GM23338 (cell line): Measurements from ENCODE around the gene LMLN. TPM values are rescaled to one million over a fixed set of nuclear protein-coding genes. Genes with fewer than 3 reads are reported as not detected.

Experiments
- ATAC-seq: fragments of 200-7000 bp; cut with Tn5 transposase; 3 replicates; pipeline ENCODE4 v1.9.1; 2020
- DNase-seq: peaks from one replicate; pipeline ENCODE4 v3.0.0-alpha.2; 2015; ENCODE audit warnings: low spot score
- H2AFZ ChIP-seq: fragments of 200-600 bp; sonication (generic); 2 replicates; pipeline ENCODE4 v1.8.0; 2016; ENCODE audit warnings: antibody characterized with exemption, mild to moderate bottlenecking, moderate library complexity
- H3F3A ChIP-seq: fragments of 200-600 bp; sonication (generic); replicated peaks from 2 replicates; pipeline ENCODE4 v1.8.0; 2017; ENCODE audit warnings: antibody characterized with exemption, mixed run types, low read depth
- H3K27ac ChIP-seq: fragments of 200-600 bp; sonication (generic); 2 replicates; pipeline ENCODE4 v1.6.1; 2016; ENCODE audit warnings: low read depth
- H3K27me3 ChIP-seq: fragments of 200-600 bp; sonication (generic); 2 replicates; pipeline ENCODE4 v1.8.0; 2016; ENCODE audit warnings: mild to moderate bottlenecking, mixed run types, moderate library complexity; ENCODE audit not compliant: insufficient read depth
- H3K36me3 ChIP-seq: fragments of 200-600 bp; sonication (generic); 2 replicates; pipeline ENCODE4 v1.8.0; 2016; ENCODE audit warnings: mild to moderate bottlenecking; ENCODE audit not compliant: insufficient read depth
- H3K4me1 ChIP-seq: fragments of 200-600 bp; sonication (generic); 2 replicates; pipeline ENCODE4 v1.8.0; 2016; ENCODE audit warnings: mild to moderate bottlenecking, moderate library complexity; ENCODE audit not compliant: insufficient read depth
- H3K4me2 ChIP-seq: fragments of 200-600 bp; sonication (generic); 2 replicates; pipeline ENCODE4 v1.7.1; 2017; ENCODE audit warnings: mixed run types
- H3K4me3 ChIP-seq: fragments of 200-600 bp; sonication (generic); 2 replicates; pipeline ENCODE4 v1.6.1; 2016; ENCODE audit warnings: mixed run types
- H3K79me2 ChIP-seq: fragments of 200-600 bp; sonication (generic); replicated peaks from 2 replicates; pipeline ENCODE4 v1.8.0; 2017; ENCODE audit warnings: mild to moderate bottlenecking; ENCODE audit not compliant: insufficient read depth
- H3K9me2 ChIP-seq: fragments of 200-600 bp; sonication (generic); 2 replicates; pipeline ENCODE4 v1.8.0; 2017; ENCODE audit not compliant: insufficient read depth
- H4K20me1 ChIP-seq: fragments of 200-600 bp; sonication (generic); replicated peaks from 2 replicates; pipeline ENCODE4 v1.8.0; 2017; ENCODE audit warnings: mild to moderate bottlenecking; ENCODE audit not compliant: insufficient read depth
- H3K27ac Mint-ChIP-seq: 2 replicates; pipeline ENCODE4 v1.8.0; 2020; ENCODE audit warnings: inconsistent platforms, mild to moderate bottlenecking, moderate library complexity, mixed read lengths
- H3K27me3 Mint-ChIP-seq: 3 replicates; pipeline ENCODE4 v1.8.0; 2022; ENCODE audit warnings: low read depth, mild to moderate bottlenecking, moderate library complexity, mixed read lengths, inconsistent platforms; ENCODE audit not compliant: insufficient read depth, poor library complexity
- H3K36me3 Mint-ChIP-seq: 3 replicates; pipeline ENCODE4 v1.8.0; 2021; ENCODE audit warnings: low read depth, mild to moderate bottlenecking, inconsistent platforms, moderate library complexity, mixed read lengths
- H3K4me1 Mint-ChIP-seq: 3 replicates; pipeline ENCODE4 v1.8.0; 2020; ENCODE audit warnings: mild to moderate bottlenecking, inconsistent platforms, mixed read lengths
- H3K4me3 Mint-ChIP-seq: 3 replicates; pipeline ENCODE4 v1.8.0; 2021; ENCODE audit warnings: moderate library complexity, mild to moderate bottlenecking, inconsistent platforms, mixed read lengths
- H3K9me3 Mint-ChIP-seq: 3 replicates; pipeline ENCODE4 v1.8.0; 2020; ENCODE audit warnings: moderate library complexity, mild to moderate bottlenecking, inconsistent platforms, mixed read lengths
- CREB1 ChIP-seq: fragments of 250-450 bp; sonication (Bioruptor Pico); IDR thresholded peaks from 2 replicates; pipeline ENCODE4 v1.5.0; 2020; ENCODE audit warnings: low read depth, mild to moderate bottlenecking, moderate library complexity
- CTCF ChIP-seq, 2 experiments: fragments of 200-600 bp in 1 of 2; sonication (generic) in 1 of 2; conservative IDR thresholded peaks; 2 replicates each; pipeline versions ENCODE4 v1.5.1 to v1.6.1; 2016 to 2017; ENCODE audit warnings: antibody characterized with exemption in 2 of 2, low read depth in 2 of 2, mild to moderate bottlenecking in 2 of 2, moderate library complexity in 1 of 2
- EZH2 ChIP-seq: fragments of 200-600 bp; sonication (generic); IDR thresholded peaks from one replicate; pipeline ENCODE4 v1.8.0; 2017; ENCODE audit warnings: antibody characterized with exemption, mild to moderate bottlenecking, low read depth; ENCODE audit not compliant: unreplicated experiment
- JUNB ChIP-seq: IDR thresholded peaks from one replicate; pipeline ENCODE4 v1.6.1; 2016; ENCODE audit warnings: antibody characterized with exemption; ENCODE audit not compliant: unreplicated experiment
- NANOG ChIP-seq: IDR thresholded peaks from 2 replicates; pipeline ENCODE4 v1.6.1; 2016; ENCODE audit warnings: antibody characterized with exemption, borderline replicate concordance
- POLR2AphosphoS5 ChIP-seq: IDR thresholded peaks from 2 replicates; pipeline ENCODE4 v1.6.1; 2016; ENCODE audit warnings: antibody characterized with exemption, low read depth
- STAT1 ChIP-seq: IDR thresholded peaks from one replicate; pipeline ENCODE4 v1.6.1; 2016; ENCODE audit warnings: antibody characterized with exemption; ENCODE audit not compliant: unreplicated experiment
- ZNF114 ChIP-seq: fragments of 250-450 bp; sonication (Bioruptor Pico); IDR thresholded peaks from 2 replicates; pipeline ENCODE4 v1.5.0; 2020; ENCODE audit warnings: mild to moderate bottlenecking, moderate library complexity
- ZNF331 ChIP-seq: fragments of 250-450 bp; sonication (Bioruptor Pico); IDR thresholded peaks from 2 replicates; pipeline ENCODE4 v1.5.0; 2020; ENCODE audit warnings: low read depth, mild to moderate bottlenecking, moderate library complexity
- ZNF462 ChIP-seq: fragments of 250-450 bp; sonication (Bioruptor Pico); IDR thresholded peaks from 2 replicates; pipeline ENCODE4 v1.5.0; 2020; ENCODE audit warnings: mild to moderate bottlenecking, moderate library complexity
- polyA plus RNA-seq: library from polyadenylated mRNA; unstranded; fragments of >200 nt; fragmentation: Nextera tagmentation; extraction: Ambion mirVana; gene quantifications from 2 replicates; pipeline ENCODE4 v1.2.1, GENCODE V29; 2016
- total RNA-seq: library from RNA; depleted of rRNA; stranded (reverse); fragments of >200 nt; shearing (Covaris generic); gene quantifications from 2 replicates; pipeline ENCODE4 v1.2.3, GENCODE V29; 2014

Gene LMLN
- total and polyA plus RNA-seq, 2 experiments from 2014 or later: 2.3 to 4.3 TPM

- no peak overlapping the region for H3K4me2 ChIP-seq
- Mint-ChIP-seq H3K27ac (no peak overlapping the region), H3K9me3 (no peaks in the 10 kb centered on the region; the same call in 2 of the 3 replicates), H3K36me3 (no peaks in the 10 kb centered on the region), H3K4me3 (no peak overlapping the region), H3K27me3 (peaks cover 9% of the 10 kb centered on the region), H3K4me1 (peaks cover 6% of the 10 kb centered on the region; the same call in 2 of the 3 replicates)
- no peaks in the 10 kb centered on the region for H3K9me2 ChIP-seq
- no peak overlapping the region for H3K4me3 ChIP-seq
- no peak overlapping the region for H3K27ac ChIP-seq
- no peaks in the 10 kb centered on the region for H3K79me2 ChIP-seq
- no peaks in the 10 kb centered on the region for H3K4me1 ChIP-seq
- H3F3A ChIP-seq: no peaks in the 10 kb centered on the region
- peak; percentile 13 to 23; a peak in 1 of 4 replicates for TF ChIP-seq CTCF (conservative IDR thresholded peaks at IDR 0.05; ENCODE audit: low read depth in 2 of 2)
- no peak for TF ChIP-seq NANOG
- peak; percentile 72 for DNase-seq
- peaks cover 28% of the 10 kb centered on the region for H3K27me3 ChIP-seq
- H3K36me3 ChIP-seq: no peaks in the 10 kb centered on the region
- H2AFZ ChIP-seq: peak overlapping the region; percentile 12; the same call in 1 of the 2 replicates
- peak; percentile 99 for ATAC-seq
- no peaks in the 10 kb centered on the region for H4K20me1 ChIP-seq
Measured at GRCh38 chr3:198071602-198072287, 111.7 kb downstream of the LMLN start.

GRCh38 chr3:198076722-198077308 lies 116.8 kb downstream of the LMLN start:
- H3K27ac ChIP-seq: no peak overlapping the region
- H3K79me2 ChIP-seq: no peaks in the 10 kb centered on the region
- ATAC-seq (no peak), DNase-seq (no peak)
- peaks cover 73% of the 10 kb centered on the region for H3K27me3 ChIP-seq
- no peaks in the 10 kb centered on the region for H3K36me3 ChIP-seq
- Mint-ChIP-seq H3K9me3 (peaks cover 1% of the 10 kb centered on the region; the same call in 2 of the 3 replicates), H3K27ac (no peak overlapping the region), H3K4me1 (no peaks in the 10 kb centered on the region; the same call in 2 of the 3 replicates), H3K4me3 (no peak overlapping the region), H3K36me3 (no peaks in the 10 kb centered on the region), H3K27me3 (peaks cover 31% of the 10 kb centered on the region)
- no peaks in the 10 kb centered on the region for H3K9me2 ChIP-seq
- no peak overlapping the region for H3K4me2 ChIP-seq
- no peaks in the 10 kb centered on the region; the same call in 1 of the 2 replicates for H4K20me1 ChIP-seq
- H3K4me1 ChIP-seq: no peaks in the 10 kb centered on the region
- H3F3A ChIP-seq: no peaks in the 10 kb centered on the region
- H2AFZ ChIP-seq: no peak overlapping the region
- no peak overlapping the region for H3K4me3 ChIP-seq
- TF ChIP-seq CREB1 (no peak), ZNF462 (no peak), CTCF (conservative IDR thresholded peaks at IDR 0.05; ENCODE audit: low read depth in 2 of 2) (no peak), JUNB (no peak), EZH2 (no peak), ZNF331 (CRISPR knock-in tag) (no peak), POLR2AphosphoS5 (no peak), NANOG (no peak), ZNF114 (CRISPR knock-in tag) (no peak), STAT1 (no peak)
